Measurements from ENCODE around the gene RBM20. TPM values are rescaled to one million over a fixed set of nuclear protein-coding genes. Genes with fewer than 3 reads are reported as not detected.
"Not testable (repeated sequence)": the region's sequence is repeated elsewhere in the genome, so short reads cannot be mapped to it uniquely, and the experiment has no call there.

RBM20 gene
- total RNA-seq, 1 experiment from 2014 or later: 0.11 TPM

DNA sequence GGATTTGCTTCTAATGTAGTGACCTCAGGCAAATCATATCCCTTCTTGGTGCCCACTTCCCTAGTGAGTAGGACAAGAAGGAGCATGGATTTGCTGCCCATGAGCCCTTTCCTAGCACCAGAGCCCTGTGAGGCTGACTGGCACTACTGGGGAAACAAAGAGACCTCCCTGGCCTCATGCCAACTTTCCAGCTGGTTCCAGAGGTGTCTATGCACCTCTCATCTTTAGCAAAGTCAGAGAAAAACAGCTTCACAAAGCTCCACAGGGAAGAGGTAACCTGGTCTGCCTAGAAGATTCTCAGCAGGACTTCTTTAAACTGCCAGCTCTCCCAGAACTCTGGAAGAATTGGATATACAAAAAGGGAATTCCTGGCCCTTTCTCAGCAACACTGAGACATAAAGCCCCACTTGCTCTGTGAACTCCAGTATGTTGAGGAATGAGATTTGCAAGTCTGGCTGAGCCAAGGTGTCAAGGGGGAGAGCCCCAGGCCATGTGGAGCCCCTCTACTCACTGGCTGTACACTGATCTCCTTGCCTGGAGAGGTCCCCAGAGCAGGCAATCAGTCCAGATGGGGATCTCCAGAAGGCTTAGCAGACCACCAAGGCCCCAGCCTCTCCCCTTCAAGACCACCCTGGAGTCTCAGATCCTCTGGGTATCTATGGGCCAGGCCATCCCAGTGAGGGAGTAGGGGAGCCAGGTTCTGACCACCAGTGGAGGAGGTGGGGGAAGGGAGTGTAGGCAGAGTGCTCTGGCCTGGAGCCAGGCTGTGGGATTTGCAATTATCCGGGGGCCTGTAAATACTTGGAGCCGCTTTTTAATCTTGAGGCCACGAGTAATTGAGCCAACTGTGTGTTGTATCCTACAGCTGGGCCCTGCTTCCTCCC lies 24.4 kb upstream of the RBM20 start:
- Histone ChIP-seq H3K27me3 (ENCODE audit: insufficient read depth, low read depth) (no peaks in the 10 kb centered on the region), H3K4me1 (replicated peaks; ENCODE audit: insufficient read depth) (no peaks in the 10 kb centered on the region), H3K79me2 (ENCODE audit: low read depth) (no peaks in the 10 kb centered on the region), H3K9me2 (ENCODE audit: insufficient read depth) (no peaks in the 10 kb centered on the region), H3K36me3 (ENCODE audit: low read depth) (no peaks in the 10 kb centered on the region), H3F3A (ENCODE audit: insufficient read depth, low read depth) (no peaks in the 10 kb centered on the region), H2AFZ (no peak overlapping the region), H3K27ac (no peak overlapping the region), H3K4me2 (no peak overlapping the region), H3K4me3 (no peak overlapping the region), H3K9me3 (ENCODE audit: insufficient read depth, low read depth) (no peaks in the 10 kb centered on the region), H4K20me1 (ENCODE audit: insufficient read depth) (no peaks in the 10 kb centered on the region)
- BruUV-seq (replicated peaks): no TSS peak
- DNase-seq: no peak
- CTCF ChIA-PET: no interaction called here
- POLR2A ChIA-PET (ENCODE audit: unreplicated experiment): no interaction called here
- intact Hi-C loops (cut with micrococcal nuclease; ENCODE audit: unreplicated experiment): no loop called here
- TF ChIP-seq EZH2 (IDR thresholded peaks at IDR 0.05; ENCODE audit: low read depth): no peak
- no peak for TF ChIP-seq CTCF (conservative IDR thresholded peaks at IDR 0.05)

DNA sequence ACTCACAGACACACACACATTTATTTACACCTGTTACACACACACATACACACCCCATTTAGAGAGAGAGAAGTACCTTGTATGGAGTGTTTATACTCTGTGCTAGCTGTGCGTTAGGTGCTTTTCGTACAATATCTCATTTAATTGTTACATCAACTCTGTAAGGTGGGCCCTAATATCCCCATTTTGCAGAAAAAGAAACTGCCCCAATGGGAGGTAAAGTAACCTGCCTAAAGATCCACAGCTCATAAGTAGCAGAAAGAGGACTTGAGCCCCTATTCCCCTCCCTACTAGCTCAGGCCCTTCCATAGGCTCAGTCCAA lies 23.8 kb upstream of the RBM20 start:
- no TSS peak for BruUV-seq (replicated peaks)
- Histone ChIP-seq H3K27ac (no peak overlapping the region), H3K9me3 (ENCODE audit: insufficient read depth, low read depth) (no peaks in the 10 kb centered on the region), H3K4me3 (no peak overlapping the region), H3F3A (ENCODE audit: insufficient read depth, low read depth) (no peaks in the 10 kb centered on the region), H3K27me3 (ENCODE audit: insufficient read depth, low read depth) (no peaks in the 10 kb centered on the region), H3K9me2 (ENCODE audit: insufficient read depth) (no peaks in the 10 kb centered on the region), H3K4me1 (replicated peaks; ENCODE audit: insufficient read depth) (no peaks in the 10 kb centered on the region), H4K20me1 (ENCODE audit: insufficient read depth) (no peaks in the 10 kb centered on the region), H3K36me3 (ENCODE audit: low read depth) (no peaks in the 10 kb centered on the region), H3K4me2 (no peak overlapping the region), H2AFZ (no peak overlapping the region), H3K79me2 (ENCODE audit: low read depth) (no peaks in the 10 kb centered on the region)
- ChIA-PET CTCF (no interaction called here), POLR2A (ENCODE audit: unreplicated experiment) (no interaction called here)
- intact Hi-C loops (cut with micrococcal nuclease; ENCODE audit: unreplicated experiment): no loop called here
- DNase-seq: no peak
- no peak for TF ChIP-seq CTCF (conservative IDR thresholded peaks at IDR 0.05)
- no peak for TF ChIP-seq EZH2 (IDR thresholded peaks at IDR 0.05; ENCODE audit: low read depth)

GRCh38 chr10:110623316-110623715 lies 20.8 kb upstream of the RBM20 start:
- H3K4me2 ChIP-seq; intact Hi-C loops (cut with micrococcal nuclease; ENCODE audit: unreplicated experiment); H3K27me3 ChIP-seq (ENCODE audit: insufficient read depth, low read depth); H3K4me3 ChIP-seq; H3K9me2 ChIP-seq (ENCODE audit: insufficient read depth); BruUV-seq (replicated peaks); H3K9me3 ChIP-seq (ENCODE audit: insufficient read depth, low read depth); DNase-seq; H3F3A ChIP-seq (ENCODE audit: insufficient read depth, low read depth); H3K36me3 ChIP-seq (ENCODE audit: low read depth); H4K20me1 ChIP-seq (ENCODE audit: insufficient read depth); H3K27ac ChIP-seq; POLR2A ChIA-PET (ENCODE audit: unreplicated experiment); H3K4me1 ChIP-seq (replicated peaks; ENCODE audit: insufficient read depth); H3K79me2 ChIP-seq (ENCODE audit: low read depth); H2AFZ ChIP-seq: not testable (repeated sequence)
- CTCF ChIA-PET: interaction anchor here (0.7 kb wide), 1 partner anchor 109 kb away, joined by 4 read pairs; no protein-coding TSS in a partner anchor

Data from PC-9 (cell line).